ENCODE results near the gene ELAVL3.
"Not testable (repeated sequence)": the region's sequence is repeated elsewhere in the genome, so short reads cannot be mapped to it uniquely, and the experiment has no call there.

ELAVL3 gene

GRCh38 chr19:11435833-11436313 lies 45.0 kb downstream of the ELAVL3 start:
- no peak for DNase-seq (ENCODE audit: low read depth)

- DNase-seq (ENCODE audit: low read depth) = peak; percentile 98
These were observed 45.6 kb downstream of the ELAVL3 start, which contains the start of the genes ODAD3 and PRKCSH for GRCh38 chr19:11435057-11435832. TSS of gene ODAD3 (minus strand) at chr19:11435121. CDS start at chr19:11435016, 105 bp downstream. TSS of gene PRKCSH (plus strand) at chr19:11435635. CDS start at chr19:11436118, 483 bp downstream.

GRCh38 chr19:11434703-11435056 lies 46.2 kb downstream of the ELAVL3 start:
- no peak for DNase-seq (ENCODE audit: low read depth)

- DNase-seq (ENCODE audit: low read depth) = not testable (repeated sequence)
These were observed 47.3 kb downstream of the ELAVL3 start for GRCh38 chr19:11433526-11433925.

- no peak for DNase-seq (ENCODE audit: low read depth)
These were observed 54.2 kb downstream of the ELAVL3 start for GRCh38 chr19:11426656-11427055.

- no peak for DNase-seq (ENCODE audit: low read depth)
These were observed 55.0 kb downstream of the ELAVL3 start for GRCh38 chr19:11425719-11426457.

GRCh38 chr19:11423791-11424181 lies 57.1 kb downstream of the ELAVL3 start:
- DNase-seq (ENCODE audit: low read depth) = no peak

- no peak for DNase-seq (ENCODE audit: low read depth)
These were observed 57.6 kb downstream of the ELAVL3 start for GRCh38 chr19:11423164-11423790.

- DNase-seq (ENCODE audit: low read depth) = peak; percentile 50
These were observed 58.4 kb downstream of the ELAVL3 start for GRCh38 chr19:11422163-11423065.

- DNase-seq (ENCODE audit: low read depth) = no peak
These were observed 59.3 kb downstream of the ELAVL3 start for GRCh38 chr19:11421371-11422098.

GRCh38 chr19:11420429-11421370 lies 60.1 kb downstream of the ELAVL3 start:
- no peak for DNase-seq (ENCODE audit: low read depth)

GRCh38 chr19:11418549-11419506 lies 62.0 kb downstream of the ELAVL3 start, which contains the start of gene RGL3:
TSS of gene RGL3 (minus strand) at chr19:11419314. CDS start at chr19:11419278, 36 bp downstream.
- no peak for DNase-seq (ENCODE audit: low read depth)

GRCh38 chr19:11418094-11418548 lies 62.7 kb downstream of the ELAVL3 start:
- DNase-seq (ENCODE audit: low read depth) = no peak

- no peak for DNase-seq (ENCODE audit: low read depth)
These were observed 64.3 kb downstream of the ELAVL3 start for GRCh38 chr19:11416346-11417052.

- no peak for DNase-seq (ENCODE audit: low read depth)
These were observed 66.3 kb downstream of the ELAVL3 start for GRCh38 chr19:11414544-11414943.

GRCh38 chr19:11410682-11411081 lies 70.2 kb downstream of the ELAVL3 start:
- DNase-seq (ENCODE audit: low read depth) = no peak

GRCh38 chr19:11408591-11408990 lies 72.3 kb downstream of the ELAVL3 start:
- no peak for DNase-seq (ENCODE audit: low read depth)
